IPS-11a (cell line): ENCODE results near the gene WDR17.

ENCODE experiments used
- H3K4me3 ChIP-seq: one replicate; pipeline ENCODE4 v1.5.1; 2013; ENCODE audit warnings: low read depth, low read length, control low read depth

WDR17 gene

DNA sequence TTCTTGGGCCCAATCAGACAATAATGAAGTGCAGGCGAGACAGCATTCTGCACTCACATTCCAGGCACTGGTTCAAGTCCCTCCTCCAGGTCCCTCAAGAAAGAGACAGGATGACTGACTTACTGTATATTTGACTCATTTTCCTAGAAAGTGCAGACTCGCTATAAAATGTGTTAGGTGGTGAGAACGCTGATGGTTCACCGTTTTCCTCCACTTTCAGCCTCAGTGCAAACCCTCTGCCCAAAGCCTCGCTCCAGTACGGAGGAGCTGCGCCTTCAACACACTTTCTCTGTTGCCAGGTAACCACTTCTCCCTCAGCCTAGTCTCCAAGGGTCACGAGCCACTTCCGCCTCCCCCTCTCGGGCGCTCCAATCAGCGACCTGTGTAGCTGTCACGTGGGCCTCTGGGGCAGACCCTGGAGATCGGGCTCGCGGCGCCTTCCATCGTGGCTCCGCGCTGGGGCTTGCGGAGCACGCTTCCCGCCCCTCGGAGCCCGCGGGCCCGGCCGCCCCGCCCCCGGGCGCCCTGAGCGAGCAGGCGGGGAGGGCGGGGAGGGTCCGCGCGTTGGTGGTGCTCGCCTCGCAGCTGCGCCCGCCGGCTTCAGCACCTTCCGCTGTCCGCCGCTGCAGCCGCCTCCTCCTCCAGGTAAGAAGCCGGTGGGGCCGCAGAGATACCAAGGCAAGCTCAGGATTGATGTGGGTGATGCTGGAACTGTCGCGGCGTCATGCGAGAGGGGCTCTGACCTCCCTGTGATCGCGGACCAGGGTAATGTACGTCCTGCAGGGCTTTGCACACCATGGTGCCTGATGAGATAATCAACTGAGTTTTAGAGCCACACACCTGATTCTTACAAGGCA is at the start of gene WDR17:
Gene WDR17, plus strand, starts transcription at position 407 of the 857 bp plus-strand sequence. CDS start 45,740 bp downstream, outside the sequence.
- H3K4me3 ChIP-seq: peak within 1 kb of the TSS; percentile 76

DNA sequence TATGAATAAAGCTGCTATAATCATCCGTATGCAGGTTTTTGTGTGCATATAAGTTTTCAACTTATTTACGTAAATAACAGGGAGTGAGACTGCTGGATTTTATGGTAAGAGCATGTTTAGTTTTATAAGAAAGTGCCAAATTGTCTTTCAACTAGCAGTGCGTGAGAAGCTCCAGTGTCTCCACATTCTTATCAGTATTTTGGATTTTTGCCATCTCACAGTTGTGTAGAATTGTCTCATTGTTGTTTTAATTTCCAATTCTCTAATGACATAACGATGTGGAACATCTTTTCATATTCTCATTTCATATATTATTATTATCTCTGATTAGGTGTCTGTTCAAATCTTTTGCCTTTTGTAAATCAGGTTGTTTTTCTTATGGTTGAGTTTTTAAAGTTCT is 49.0 kb upstream of the WDR17 start:
- H3K4me3 ChIP-seq: no peak overlapping the region

DNA sequence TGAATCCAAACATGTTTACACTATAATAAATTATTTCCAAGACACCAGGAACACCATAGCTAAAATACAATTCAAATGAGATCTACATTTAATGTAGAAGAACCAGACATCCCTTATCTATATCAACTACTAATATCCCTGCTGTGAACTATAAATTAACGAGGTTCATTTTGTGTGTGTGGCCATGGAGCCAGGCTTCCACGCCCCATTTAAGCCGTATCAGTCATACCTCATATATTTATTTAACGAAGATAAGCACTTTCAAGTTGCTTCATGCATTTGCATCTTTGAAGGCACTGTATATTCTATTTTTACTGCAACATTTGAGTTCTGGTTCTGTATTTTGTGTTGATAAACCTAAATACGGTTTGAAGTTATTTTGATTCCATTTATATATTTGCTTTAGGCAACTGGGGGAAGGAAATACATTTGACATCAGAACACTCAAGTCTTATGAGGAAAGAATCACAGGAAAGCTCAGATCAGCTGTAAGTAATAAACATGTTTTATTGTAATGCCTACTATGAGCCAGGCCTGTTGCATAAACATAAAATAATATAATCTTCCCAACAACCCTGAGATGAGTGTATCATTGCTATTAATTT is 45.1 kb upstream of the WDR17 start:
- no peak overlapping the region for H3K4me3 ChIP-seq

DNA sequence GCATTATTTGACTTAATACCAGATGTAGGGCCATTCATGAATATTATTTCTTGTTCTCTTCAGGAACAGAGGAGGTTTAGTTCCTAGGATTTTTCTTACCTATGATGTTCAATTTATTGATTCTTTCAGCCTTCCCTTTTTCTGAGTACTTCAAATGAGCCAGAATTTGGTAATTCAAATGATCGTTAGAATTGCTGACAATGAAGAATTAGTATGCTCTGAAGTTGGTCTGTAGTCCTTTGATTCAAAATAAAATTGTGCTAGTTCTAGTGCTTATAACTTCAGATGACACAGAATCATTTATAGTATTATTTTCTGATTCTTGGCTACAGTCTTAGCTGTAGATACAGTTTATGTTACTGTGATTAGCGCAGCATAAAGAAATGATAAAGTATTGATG is 35.2 kb upstream of the WDR17 start:
- H3K4me3 ChIP-seq: no peak overlapping the region

DNA sequence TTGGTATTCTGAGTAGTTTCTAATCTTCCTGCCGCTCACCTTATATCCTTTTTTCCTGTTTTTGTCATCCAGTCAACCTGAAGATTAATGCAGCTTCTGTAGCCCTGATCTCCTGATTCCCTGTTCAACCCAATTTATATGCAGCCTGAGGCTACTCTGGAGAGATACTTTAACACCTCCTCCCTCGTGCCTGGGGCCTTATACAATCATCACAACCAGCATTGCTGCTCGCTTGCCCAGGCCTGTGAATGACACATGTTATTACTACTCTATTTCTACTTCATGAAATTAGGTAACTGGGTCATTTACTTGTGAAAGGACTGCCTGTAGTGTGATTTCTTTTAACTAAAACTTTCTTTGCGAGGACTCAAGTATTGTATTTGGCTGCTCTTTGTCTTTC is 33.7 kb upstream of the WDR17 start:
- no peak overlapping the region for H3K4me3 ChIP-seq

DNA sequence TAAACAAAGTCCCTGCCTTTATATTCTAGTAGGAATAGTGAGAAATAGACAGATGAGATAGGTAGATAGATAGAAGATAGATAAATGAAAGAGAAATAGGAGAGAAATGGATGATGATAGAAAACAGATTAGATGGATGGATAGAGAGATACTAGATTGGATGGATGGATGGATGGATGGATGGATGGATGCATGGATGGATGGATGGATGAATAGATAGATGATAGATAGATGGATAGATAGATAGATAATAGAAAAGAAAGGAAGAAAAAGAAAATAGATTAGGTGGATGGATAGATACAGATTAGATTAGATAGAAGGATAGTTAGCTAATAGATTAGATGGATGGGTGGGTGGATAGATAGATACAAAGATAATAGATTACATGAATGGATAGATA is 33.2 kb upstream of the WDR17 start:
- H3K4me3 ChIP-seq: no peak overlapping the region

DNA sequence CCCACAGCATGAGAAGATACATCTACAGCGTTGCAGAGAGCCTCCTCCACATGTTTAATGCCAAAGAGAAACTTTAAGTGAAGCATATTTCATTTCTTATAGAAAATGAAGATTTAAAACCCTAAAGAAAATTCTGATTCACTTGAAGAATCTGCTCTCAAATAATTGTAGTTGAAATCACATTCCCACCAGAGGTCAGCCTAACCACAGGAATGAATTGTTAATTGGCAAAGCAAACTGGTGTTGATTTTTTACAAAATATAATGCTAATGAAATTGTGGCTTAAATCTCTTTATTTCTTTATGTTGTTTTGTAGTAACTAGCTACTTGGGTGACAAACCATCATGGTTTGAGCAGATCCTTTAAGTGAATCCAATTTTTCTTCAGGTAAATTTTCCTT is 31.1 kb upstream of the WDR17 start:
- no peak overlapping the region for H3K4me3 ChIP-seq

DNA sequence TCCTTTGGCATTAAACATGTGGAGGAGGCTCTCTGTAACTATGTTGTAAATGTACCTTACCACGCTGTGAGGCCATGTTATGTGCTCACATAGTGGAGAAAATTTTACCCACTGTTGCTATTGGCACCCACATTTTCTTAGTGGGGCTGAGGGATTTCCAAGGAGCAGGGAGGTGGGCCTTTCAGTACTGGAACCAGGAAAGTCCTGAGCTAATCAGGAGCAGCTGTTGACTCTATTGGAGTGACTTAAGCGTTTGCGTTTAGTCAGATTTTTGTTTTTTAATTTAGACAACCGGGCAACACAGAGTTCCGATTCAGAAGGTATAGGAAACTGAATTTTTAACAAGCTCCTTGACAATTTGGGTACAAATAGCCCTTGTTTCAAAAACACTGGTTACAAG is 30.7 kb upstream of the WDR17 start:
- no peak overlapping the region for H3K4me3 ChIP-seq

DNA sequence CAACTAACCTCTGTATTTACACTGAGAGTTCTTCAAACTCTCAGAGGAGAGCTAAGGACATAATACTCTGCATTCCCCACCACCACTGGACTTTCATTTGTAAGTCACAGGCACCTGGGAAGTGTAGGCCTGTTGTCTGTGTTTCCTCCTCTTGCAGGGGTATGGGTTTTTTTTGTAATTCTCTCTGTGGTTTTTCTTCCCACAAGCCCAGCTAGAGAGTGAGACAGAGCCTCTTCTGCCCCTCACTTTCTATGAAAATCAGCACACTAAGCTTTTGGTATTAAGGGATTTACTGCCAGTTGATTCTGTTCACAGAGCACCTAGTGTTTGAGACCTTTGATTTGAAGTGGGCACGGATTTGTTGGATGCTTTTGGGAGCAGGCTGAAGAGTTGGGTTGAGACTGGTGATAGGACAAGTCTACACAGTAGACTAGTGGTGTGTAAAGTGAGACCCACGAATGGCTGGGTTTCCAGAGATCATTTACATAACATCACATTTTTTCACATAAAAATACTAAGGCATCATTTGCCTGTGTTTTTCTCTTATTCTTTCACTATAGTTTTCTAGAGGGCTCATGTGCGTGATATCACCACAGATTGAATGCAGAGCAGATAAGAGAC is 28.9 kb upstream of the WDR17 start:
- H3K4me3 ChIP-seq: no peak overlapping the region

DNA sequence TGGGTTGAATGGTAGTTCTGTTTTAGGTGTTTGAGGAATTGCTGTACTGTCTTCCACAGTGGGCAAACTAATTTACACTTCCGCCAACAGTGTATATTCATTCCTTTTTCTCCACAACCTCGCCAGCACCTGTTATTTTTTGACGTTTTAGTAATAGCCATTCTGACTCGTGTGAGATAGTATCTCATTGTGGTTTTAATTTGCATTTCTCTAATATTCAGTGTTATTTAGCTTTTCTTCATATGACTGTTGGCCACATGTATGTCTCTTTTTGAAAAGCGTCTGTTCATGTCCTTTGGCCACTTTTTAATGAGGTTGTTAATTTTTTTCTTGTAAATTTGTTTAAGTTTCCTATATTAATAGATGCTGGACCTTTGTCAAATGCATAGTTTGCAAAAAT is 26.9 kb upstream of the WDR17 start:
- no peak overlapping the region for H3K4me3 ChIP-seq

DNA sequence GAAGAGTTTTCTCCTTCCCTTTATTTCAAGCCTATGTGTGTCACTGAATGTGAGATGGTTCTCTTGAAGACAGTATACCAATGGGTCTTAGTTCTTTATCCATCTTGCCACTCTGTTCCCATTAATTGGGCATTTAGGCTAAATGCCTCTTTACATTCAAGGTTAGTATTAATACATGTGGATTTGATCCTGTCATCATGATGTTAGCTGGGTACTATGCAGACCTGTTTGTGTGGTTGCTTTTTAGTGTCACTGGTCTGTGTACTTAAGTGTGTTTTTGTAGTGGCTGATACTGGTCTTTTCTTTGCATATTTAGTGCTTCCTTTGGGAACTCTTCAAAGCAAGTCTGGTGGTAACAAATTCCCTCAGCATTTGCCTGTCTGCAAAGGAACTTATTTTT is 23.4 kb upstream of the WDR17 start:
- no peak overlapping the region for H3K4me3 ChIP-seq

DNA sequence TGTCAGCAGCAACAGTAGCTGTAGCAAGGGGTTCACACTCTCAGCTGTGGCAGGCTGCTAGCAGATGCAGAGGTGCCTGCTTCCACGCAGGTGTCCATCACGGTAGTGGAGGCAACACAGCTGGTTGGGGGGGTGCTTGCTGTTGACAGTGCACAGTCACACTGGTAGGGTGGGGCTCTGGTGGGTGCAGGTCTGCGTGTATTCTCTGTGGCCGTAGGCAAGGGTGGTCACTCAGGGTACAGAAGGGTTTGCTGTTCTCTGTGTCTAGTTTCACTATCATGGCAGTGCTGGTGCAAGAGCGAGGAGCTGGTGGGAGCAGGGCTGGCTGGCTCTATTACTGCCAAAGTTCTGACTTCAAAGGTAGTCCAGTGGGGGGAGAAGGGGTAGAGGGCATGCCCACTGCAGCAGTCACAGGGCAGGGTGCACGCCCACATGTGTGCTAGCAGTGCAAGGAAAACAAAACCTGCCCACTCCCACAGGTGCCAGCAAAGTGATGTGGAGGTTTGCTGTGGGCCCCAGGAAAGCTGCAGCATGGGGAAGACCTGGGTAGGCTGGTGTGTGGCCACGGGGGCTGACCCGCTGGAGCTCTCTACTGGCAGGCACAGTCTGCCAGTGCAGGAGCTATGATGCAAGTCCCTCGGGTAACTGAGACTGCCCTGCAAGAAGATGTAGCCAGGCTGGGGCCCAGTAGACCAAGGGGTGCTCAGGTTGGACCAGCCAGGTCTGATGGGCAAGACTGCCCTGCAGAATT is 21.6 kb upstream of the WDR17 start:
- no peak overlapping the region for H3K4me3 ChIP-seq

DNA sequence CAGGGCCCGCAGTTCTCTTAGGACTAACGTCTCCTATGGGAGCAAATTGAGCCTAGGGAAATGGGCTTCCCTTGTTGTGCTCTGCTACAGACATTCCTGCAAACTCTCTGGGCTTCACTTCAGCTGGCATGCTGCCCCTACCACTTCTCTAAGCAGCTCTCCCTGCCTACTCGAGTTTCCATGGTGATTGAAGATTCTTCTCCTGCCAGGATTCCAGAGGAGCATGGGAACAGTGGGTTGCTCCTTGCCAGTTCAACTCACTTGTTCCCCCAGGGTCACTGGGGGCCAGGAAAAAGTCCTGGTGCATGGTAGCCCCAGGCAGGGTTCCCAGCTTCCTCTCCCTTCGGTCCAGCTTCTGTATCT is 21.1 kb upstream of the WDR17 start:
- no peak overlapping the region for H3K4me3 ChIP-seq

DNA sequence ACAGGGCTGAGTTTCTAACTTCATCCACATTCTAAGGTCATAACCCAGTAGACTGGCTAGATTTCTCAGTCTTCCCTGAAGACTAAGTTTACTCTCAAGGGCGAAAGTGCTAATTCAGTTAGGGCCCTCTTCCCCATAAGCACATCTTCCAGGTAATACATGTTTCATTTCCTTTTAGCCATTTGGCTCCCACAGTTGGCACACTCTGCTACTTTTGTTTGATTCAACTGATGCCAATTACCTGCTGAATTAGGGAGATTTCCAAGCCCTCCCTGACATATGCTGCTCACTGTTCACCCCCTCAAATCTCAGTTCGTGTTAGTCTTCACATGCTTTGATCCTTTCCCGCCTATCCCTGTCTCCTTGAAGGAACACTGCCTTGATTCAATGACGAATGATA is 17.0 kb upstream of the WDR17 start:
- H3K4me3 ChIP-seq: no peak overlapping the region

DNA sequence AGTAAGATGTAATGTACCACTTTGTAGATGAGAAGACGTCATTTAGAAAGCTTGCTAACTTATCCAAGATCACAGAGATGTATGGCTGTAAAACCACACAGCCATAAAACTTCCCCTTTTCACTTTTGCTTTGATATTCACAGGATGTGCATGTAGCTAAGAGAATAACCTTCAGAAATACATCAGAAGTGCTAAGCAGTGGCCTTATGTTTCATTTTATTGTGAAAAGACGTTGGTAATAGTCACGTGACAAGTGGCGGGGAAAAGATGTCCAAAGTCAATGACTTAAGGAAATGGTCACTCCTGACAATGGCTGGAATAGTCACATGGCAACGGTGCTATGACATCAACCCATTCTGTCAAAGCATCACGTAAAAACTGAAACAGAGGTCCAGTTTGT is 12.9 kb upstream of the WDR17 start:
- no peak overlapping the region for H3K4me3 ChIP-seq

DNA sequence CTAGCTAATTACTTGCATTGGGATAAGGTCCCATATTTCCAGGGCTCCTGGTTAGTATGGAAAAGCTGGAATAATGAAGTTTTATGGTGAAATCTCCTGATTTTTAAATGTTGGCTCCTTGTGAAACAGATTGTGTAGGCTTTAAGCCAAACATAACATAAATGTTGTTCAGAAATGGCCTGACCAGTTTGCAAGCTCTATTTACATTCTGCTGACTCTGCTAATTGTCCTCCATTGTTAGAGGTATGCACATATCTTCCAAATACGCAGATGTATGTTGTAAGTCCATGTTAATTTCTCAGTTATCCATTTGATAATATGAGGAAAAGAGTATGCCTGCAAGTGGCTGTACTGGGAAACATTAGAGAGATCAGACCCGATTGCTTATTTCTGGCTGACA is 11.9 kb upstream of the WDR17 start:
- no peak overlapping the region for H3K4me3 ChIP-seq

DNA sequence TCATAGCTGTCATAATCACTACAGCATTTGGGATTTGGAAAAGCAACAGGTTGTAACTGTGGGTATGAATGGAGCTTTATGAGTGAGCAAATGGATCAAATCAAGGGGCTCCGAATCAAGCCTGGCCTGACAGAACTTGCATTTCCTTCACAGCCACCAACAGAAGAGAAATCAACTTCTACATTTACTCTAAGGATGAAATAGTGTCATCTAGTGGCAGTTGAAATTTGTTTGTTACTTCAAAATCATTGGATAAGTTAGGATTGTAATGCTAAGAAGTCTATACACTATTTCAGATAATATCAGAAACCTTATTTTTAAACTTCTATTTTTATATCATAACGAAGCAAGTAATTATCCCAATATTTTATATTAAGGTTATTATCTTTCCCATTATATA is 10.7 kb upstream of the WDR17 start:
- no peak overlapping the region for H3K4me3 ChIP-seq

DNA sequence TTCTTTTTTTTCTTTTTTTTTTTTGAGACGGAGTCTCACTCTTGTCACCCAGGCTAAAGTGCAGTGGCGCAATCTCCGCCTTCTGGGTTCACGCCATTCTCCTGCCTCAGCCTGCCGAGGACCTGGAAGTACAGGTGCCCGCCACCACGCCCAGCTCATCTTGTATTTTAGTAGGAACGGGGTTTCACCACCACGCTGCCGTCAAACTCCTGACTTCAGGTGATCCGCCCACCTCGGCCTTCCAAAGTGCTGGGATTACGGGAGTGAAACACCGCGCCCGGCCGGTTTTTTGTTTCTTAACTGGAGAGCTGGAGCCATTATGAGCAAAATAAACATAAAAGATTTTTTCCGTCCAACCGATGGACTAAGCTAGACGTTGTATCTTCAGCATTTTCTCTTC is 1.9 kb upstream of the WDR17 start:
- H3K4me3 ChIP-seq: no peak overlapping the region

DNA sequence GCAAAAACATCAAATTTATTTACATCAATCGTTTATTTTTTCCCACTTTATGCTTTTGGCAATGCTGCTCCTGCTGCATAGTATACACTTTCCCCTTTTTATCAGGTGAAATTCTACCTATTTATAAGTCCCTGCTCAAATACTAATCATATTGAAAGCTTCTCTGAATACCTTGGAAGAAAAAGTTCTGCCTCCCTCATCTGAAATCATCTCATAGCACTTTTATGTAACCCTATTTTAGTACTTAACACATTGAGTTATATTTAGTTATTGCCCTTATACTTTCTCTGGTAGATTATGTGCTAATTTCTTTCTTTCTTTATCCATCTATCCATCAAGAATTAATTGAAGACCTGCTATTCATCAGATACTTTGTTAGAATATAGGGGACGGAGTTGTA is 1.1 kb upstream of the WDR17 start:
- H3K4me3 ChIP-seq: no peak overlapping the region

DNA sequence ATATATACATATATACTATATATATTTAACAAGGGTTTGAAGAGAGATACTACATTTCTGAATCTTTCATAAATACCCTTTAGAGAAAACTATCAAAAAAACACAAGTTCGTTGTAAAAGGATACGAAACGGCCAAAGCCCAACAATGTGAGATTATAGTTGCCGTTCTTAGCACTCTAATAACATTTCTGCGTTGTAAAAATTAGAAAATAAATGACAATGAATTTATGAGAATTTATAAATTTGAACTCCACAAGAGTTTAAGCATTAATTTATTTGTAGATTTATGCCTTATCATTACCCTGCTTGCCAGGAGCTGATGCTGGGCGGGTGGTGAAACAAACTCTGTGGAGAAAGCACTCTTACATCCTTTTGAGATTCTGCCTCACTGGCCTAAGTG is 1.1 kb downstream of the WDR17 start:
- no peak overlapping the region for H3K4me3 ChIP-seq

DNA sequence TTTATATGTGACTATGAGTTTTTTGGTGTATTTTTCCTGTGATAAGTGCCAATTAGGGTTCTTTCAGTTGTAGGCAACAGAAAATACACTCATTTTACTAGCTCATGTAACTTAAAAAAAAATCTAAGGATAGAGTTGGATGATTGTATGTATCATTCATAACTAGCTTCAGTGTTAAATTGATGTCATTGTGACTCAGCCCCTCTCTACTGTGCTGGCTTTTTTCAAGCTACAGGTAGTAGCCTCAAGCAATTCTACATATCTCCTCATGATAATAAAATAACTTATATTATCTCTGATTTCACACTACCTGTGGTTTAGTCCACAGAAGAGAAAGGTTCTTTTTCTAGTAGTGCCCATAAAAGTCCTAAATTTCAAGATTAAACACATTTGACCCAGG is 11.9 kb downstream of the WDR17 start:
- no peak overlapping the region for H3K4me3 ChIP-seq

DNA sequence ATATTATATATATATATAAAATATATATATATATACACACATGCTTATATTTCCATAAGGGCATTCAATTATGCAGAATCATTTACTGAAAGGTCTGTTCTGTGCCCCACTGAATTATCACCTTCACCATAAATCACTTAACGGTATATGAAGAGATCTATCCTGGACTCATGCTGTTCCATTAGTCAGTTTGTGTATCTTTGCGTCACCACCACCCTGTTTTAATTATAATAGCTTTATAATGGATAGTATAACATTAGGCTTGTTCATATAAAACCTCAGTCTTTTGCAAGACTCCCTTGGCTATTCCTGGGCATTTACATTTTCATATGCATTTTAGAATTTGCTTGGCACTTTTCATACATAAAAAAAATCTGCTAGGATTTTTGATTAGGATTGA is 19.1 kb downstream of the WDR17 start:
- no peak overlapping the region for H3K4me3 ChIP-seq
